GM19468 (cell line): ENCODE results near the gene DNM2.
A peak's percentile ranks its signal among the peaks of the same experiment; 100 is the strongest.
"Not testable (repeated sequence)": the region's sequence is repeated elsewhere in the genome, so short reads cannot be mapped to it uniquely, and the experiment has no call there.

Source experiments
- ATAC-seq: cut with Tn5 transposase; IDR thresholded peaks from one replicate; pipeline ENCODE4 v1.9.1; 2021; ENCODE audit warnings: mild to moderate bottlenecking, moderate library complexity, moderate number of reproducible peaks; ENCODE audit not compliant: unreplicated experiment; ENCODE audit errors: extremely low read depth

The DNM2 gene

DNA sequence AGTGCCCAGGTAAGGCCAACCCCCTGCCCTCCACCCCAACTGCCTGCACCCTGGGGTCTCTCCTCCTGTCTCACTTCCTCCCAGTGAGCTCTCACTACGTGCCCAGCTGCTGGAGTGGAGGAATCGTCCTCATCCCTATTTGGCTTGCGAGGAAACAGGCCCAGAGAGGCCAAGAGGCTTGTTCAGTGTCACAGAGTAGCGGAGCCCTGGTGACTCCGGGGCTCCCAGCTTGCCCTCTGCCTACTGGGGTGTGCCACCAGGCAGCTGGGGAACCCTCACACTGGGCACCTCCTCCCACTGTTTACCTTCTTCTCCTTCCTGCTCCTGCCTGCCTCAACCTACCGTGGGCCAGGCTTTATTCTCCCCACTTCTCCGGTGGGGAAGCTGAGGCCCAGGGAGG is 112.5 kb downstream of the DNM2 start:
- no peak for ATAC-seq

DNA sequence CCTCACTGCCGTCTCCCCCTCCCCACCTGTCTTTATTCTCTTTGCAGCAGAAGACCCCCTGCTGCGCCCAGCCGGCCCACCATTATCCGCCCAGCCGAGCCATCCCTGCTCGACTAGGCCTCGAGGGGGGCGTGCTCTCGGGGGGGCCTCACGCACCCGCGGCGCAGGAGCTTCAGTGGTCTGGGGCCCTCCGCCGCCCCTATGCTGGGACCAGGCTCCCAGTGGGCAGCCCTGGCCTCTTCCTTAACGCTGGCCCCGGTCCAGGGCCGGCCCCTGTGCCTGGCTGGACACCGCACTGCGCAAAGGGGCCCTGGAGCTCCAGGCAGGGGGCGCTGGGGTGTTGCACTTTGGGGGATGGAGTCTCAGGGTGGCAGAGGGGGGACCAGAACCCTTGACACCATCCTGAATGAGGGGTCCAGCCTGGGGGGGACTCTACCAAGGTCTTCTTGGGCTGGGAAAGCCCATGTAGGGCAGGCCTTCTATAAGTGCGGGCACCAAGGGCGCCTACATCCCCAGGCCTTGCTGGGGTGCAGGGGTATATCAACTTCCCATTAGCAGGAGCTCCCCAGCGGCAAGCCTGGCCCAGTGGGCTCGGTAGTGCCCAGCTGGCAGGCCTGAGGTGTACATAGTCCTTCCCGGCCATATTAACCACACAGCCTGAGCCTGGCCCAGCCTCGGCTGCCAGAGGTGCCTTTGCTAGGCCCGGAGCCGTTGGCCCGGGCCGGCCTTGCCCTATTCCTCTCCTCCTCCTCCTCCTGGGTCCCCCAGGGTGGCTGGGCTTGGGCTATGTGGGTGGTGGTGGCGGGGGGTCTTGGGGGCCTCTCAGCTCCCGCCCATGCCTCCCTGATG is 113.3 kb downstream of the DNM2 start:
- no peak for ATAC-seq

GRCh38 chr19:10831987-10832938 is 114.4 kb downstream of the DNM2 start:
- no peak for ATAC-seq

DNA sequence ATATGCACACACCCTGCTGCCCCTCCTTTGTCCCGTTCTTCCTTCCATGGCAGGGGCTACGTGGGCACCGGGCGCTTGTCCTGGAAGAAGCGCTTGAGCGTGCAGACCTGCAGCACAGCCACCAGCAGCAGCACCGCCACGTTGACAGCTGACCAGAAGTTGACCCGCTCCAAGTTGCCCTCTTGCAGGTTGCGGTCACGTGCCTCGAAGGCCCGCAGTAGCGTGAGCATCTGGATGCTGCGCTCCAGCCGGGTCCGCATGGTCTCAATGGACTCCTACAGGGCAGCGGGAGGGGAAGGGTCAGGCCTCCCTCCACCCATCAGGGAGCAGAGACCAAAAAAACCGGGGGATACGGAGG is 115.0 kb downstream of the DNM2 start:
- no peak for ATAC-seq

DNA sequence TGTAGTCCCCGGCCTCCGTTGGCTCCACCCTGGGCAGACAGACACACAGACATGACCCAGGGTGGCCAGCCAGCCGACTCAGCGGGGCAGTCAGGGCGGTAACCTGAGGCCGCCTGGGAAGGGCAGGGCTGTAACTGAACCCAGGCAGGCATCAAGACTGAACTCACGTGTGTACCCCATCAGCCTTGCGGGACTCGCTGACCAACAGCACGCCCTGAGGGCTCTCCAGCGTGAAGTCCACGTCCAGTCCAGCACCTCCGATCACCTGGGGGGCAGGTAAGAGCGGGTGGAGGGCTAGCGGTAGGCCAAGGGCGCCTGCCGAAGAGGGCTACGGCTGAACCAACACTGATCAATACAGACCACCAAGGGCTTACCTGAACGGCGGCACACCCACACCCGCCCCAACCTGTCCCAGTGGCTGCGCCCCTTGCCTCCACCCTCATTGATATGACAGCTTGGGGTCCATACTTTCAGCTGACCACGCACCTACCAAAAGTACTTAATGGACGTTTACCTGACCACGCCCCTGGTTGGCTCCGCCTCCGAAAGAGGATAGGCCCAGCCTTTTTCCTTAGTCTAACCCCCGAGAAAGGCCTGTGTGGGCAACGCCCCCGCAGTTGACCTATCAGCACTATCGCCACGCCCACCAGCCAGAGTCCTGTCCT is 117.3 kb downstream of the DNM2 start:
- peak; percentile 23 for ATAC-seq

GRCh38 chr19:10835754-10836478 is 118.0 kb downstream of the DNM2 start, which contains the start of gene TMED1:
TMED1 (minus strand) TSS chr19:10836212; CDS start chr19:10836191, 21 bp downstream.
- ATAC-seq = peak; percentile 48

DNA sequence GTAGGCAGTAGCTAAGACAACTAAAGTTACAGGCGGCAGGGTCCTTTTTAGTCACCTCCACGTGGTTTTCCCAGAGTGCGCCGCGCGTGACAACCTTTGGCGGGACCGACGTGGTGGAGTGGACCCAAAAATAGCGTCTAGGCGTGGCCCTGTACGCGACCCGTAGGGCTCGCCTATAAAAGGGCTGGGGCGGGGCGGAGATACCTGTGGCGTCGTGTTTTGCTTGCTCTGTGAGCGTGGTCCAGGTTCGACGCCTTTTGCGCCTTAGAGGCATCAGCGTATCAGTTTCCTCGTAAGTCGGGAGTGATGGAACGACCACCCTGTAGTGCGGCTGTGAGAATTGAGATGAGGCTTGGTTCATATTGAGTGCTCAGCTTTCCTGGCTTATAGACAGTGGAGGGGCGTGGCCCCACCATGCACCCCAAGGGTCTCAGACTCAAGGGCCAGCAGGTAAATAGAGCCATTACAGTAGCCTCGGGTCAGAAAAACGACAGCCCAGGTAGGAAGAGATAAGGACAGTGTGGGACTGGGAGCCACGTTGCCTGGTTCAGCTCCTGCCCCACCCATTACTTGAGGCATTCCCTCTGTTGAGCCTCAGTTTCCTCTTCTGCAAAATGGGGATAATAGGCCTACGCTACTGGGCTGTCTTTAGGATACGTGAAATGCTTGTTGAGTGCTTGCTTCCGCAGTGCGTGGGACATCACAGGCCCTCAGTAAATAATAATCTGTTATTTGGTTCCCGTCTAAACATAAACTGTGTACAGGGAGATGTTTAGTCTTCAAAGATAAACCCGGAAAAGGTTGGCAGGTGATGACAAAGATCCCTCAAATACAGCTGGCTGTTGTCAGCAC is 118.8 kb downstream of the DNM2 start:
- no peak for ATAC-seq

- not testable (repeated sequence) for ATAC-seq
Observed at GRCh38 chr19:10837649-10838048, 119.8 kb downstream of the DNM2 start.

DNA sequence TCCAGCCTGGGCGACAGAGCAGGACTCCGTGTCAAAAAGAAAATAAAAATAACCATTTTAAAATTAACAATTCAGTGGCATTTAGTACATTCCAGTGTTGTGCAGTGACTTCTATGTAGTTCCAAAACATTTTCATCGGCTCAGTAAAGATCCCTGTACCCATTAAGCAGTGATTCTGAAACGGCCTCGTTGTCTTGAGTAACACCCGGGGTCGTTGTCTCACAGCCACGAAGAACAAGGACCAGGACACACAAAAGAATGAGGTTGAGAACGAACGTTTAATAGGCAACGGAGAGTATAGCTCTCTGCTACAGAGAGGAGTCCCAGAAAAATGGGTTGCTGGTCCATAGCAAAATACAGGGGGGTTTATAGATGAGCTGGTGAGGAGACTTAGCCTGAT is 120.5 kb downstream of the DNM2 start:
- ATAC-seq = no peak

- no peak for ATAC-seq
Observed at GRCh38 chr19:10839114-10840050, 121.5 kb downstream of the DNM2 start.

DNA sequence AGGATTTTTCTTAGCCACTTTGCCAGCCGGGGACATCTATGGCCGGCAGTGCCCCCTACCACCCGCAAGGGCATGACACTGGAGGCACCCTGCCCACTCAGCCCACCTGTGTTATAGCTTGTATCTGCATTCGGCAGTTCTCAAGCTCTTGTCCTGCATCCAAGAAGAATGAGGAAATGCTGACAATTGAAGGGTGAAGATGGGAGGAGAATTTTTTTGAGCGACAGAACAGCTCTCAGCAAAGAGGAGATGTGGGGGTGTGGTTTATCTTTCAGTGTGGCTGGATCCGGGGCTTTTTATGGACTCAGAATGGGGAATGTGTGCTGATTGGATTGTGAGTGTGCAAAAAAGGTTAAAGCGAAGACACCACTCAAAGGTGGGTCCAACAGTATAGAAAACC is 124.9 kb downstream of the DNM2 start:
- ATAC-seq = no peak

GRCh38 chr19:10846500-10847202 is 128.8 kb downstream of the DNM2 start:
- no peak for ATAC-seq

GRCh38 chr19:10848230-10848856 is 130.5 kb downstream of the DNM2 start, which contains the start of gene C19orf38:
C19orf38 (plus strand) TSS chr19:10848415; CDS start chr19:10848509, 94 bp downstream.
- ATAC-seq = no peak

- no peak for ATAC-seq
Observed at GRCh38 chr19:10850631-10851030, 132.8 kb downstream of the DNM2 start.

DNA sequence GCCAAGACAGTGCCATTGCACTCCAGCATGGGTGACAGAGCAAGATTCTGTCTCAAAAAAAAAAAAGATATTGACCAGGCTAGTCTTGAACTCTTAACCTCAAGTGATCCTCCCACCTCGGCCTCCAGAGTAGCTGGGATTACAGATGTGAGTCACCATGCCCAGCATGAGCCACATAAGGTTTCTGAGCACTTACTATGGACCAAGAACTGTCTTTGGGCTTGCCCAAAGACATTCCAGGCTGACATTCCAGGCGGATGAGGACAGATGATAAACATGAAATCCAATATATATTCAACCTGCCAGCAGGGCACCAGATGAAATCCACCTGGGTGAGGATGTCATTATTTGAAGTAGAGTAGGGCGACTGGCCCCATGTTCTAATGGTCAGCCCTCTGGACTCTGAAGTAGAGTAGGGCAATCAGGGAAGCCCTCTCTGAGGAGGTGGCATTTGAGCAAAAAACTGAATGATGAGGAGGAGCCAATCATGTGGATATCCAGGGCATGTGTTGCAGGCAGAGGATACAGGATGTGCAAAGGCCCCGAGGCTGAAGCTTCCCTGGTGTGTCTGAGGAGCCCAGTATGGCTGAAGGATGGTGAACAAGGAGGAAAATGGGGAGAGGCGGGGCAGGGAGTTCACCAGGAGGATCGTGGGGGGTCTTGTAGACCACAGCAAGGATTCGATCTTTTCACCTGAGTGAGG is 134.4 kb downstream of the DNM2 start:
- ATAC-seq = no peak

DNA sequence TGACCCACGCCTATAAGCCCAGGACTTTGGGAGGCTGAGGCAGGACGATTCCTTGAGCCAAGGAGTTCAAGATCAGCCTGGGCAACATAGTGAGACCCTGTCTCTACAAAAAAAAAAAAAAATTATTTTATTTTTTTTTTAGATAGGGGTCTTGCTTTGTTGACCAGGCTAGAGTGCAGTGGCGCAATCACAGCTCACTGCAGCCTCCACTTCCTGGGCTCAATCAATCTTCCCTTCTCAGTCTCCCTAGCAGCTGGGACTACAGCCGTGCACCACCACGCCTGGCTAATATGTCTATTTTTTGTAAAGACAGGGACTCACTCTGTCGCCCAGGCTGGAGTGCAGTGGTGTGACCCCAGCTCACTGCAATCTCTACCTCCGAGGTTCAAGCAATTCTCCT is 135.1 kb downstream of the DNM2 start:
- ATAC-seq = no peak
